BLaER1 treated with 17β-estradiol and CSF1 and Interleukin-3, amounts not matched to agents 10 nM and 100 nM (cell line): ENCODE data around the gene POTED.
"Not testable (repeated sequence)": the region's sequence is repeated elsewhere in the genome, so short reads cannot be mapped to it uniquely, and the experiment has no call there.

Experiments used
- H3K27ac ChIP-seq, 11 experiments: shearing (Covaris generic); formaldehyde crosslinking; 2 replicates each; pipeline ENCODE4 v1.8.1; 2022
- H3K27me3 ChIP-seq, 11 experiments: shearing (Covaris generic); formaldehyde crosslinking; 2 replicates each; pipeline ENCODE4 v1.8.1; 2022
- H3K36me3 ChIP-seq, 11 experiments: shearing (Covaris generic); formaldehyde crosslinking; 2 replicates each; pipeline ENCODE4 v1.8.1; 2022
- H3K4me1 ChIP-seq, 10 experiments: shearing (Covaris generic); formaldehyde crosslinking; 2 replicates each; pipeline ENCODE4 v1.8.1; 2022
- H3K4me2 ChIP-seq, 11 experiments: shearing (Covaris generic); formaldehyde crosslinking; 2 replicates each; pipeline ENCODE4 v1.8.1; 2022
- H3K4me3 ChIP-seq, 10 experiments: shearing (Covaris generic); formaldehyde crosslinking; 2 replicates each; pipeline ENCODE4 v1.8.1; 2022
- H3K9ac ChIP-seq, 11 experiments: shearing (Covaris generic); formaldehyde crosslinking; 2 replicates each; pipeline ENCODE4 v1.8.1; 2022
- H3K9me3 ChIP-seq, 11 experiments: shearing (Covaris generic); formaldehyde crosslinking; replicated peaks in 1 of 11; 2 replicates each; pipeline ENCODE4 v1.8.1; 2022
- H4K20me1 ChIP-seq, 11 experiments: shearing (Covaris generic); formaldehyde crosslinking; 2 replicates each; pipeline ENCODE4 v1.8.1; 2022

POTED gene

GRCh38 chr21:13609477-13609876 lies at the start of gene POTED:
TSS of gene POTED (plus strand) at chr21:13609777. CDS start at chr21:13610229, 452 bp downstream.
- not testable (repeated sequence) for H3K9me3 ChIP-seq, H3K36me3 ChIP-seq, H4K20me1 ChIP-seq, H3K27me3 ChIP-seq, H3K27ac ChIP-seq, H3K9ac ChIP-seq, H3K4me3 ChIP-seq, H3K4me2 ChIP-seq, H3K4me1 ChIP-seq

GRCh38 chr21:13650101-13650500 lies 40.5 kb downstream of the POTED start:
- H3K4me3 ChIP-seq, H3K4me1 ChIP-seq, H3K9me3 ChIP-seq, H3K36me3 ChIP-seq, H4K20me1 ChIP-seq, H3K4me2 ChIP-seq, H3K9ac ChIP-seq, H3K27me3 ChIP-seq, H3K27ac ChIP-seq: not testable (repeated sequence)

GRCh38 chr21:13651746-13652145 lies 42.2 kb downstream of the POTED start:
- H3K36me3 ChIP-seq, H3K4me2 ChIP-seq, H3K9ac ChIP-seq, H3K27me3 ChIP-seq, H3K9me3 ChIP-seq, H4K20me1 ChIP-seq, H3K4me3 ChIP-seq, H3K27ac ChIP-seq, H3K4me1 ChIP-seq: not testable (repeated sequence)
